Transverse colon (tissue), 3 donors: Measurements from ENCODE around the gene MAPK8IP2.

ENCODE experiments used
- POLR2A ChIP-seq: fragments of 450-650 bp; IDR thresholded peaks from one replicate; pipeline ENCODE4 v1.6.1; 2016; ENCODE audit warnings: antibody characterized with exemption, mild to moderate bottlenecking, moderate library complexity
- POLR2AphosphoS5 ChIP-seq, 3 donors: sonication (generic); formaldehyde crosslinking; IDR thresholded peaks; one replicate each; pipeline ENCODE4 v1.6.1; 2016; ENCODE audit warnings: antibody characterized with exemption in 3 of 3

GRCh38 chr22:50625568-50626313, 25.1 kb downstream of the MAPK8IP2 start:
- TF ChIP-seq POLR2AphosphoS5 (IDR thresholded peaks at IDR 0.05) (no peak), POLR2A (no peak)
